HG02642 (cell line): ENCODE measurements around the gene AP1S1.
A peak's percentile ranks its signal among the peaks of the same experiment; 100 is the strongest.
"Not testable (repeated sequence)": the region's sequence is repeated elsewhere in the genome, so short reads cannot be mapped to it uniquely, and the experiment has no call there.

Experiments used
- ATAC-seq: cut with Tn5 transposase; IDR thresholded peaks from one replicate; pipeline ENCODE4 v1.9.1; 2021; ENCODE audit warnings: mild to moderate bottlenecking; ENCODE audit not compliant: unreplicated experiment, poor library complexity

Gene AP1S1

GRCh38 chr7:101153969-101154692 lies at the start of gene AP1S1:
Gene AP1S1 (plus strand): TSS chr7:101154476. CDS start chr7:101154515, 39 bp downstream.
- peak; percentile 89 for ATAC-seq

- no peak for ATAC-seq
These were observed 49.5 kb upstream of the AP1S1 start for GRCh38 chr7:101104799-101105198.

- not testable (repeated sequence) for ATAC-seq
These were observed 49.0 kb upstream of the AP1S1 start for GRCh38 chr7:101105248-101105647.

- no peak for ATAC-seq
These were observed 47.9 kb upstream of the AP1S1 start for GRCh38 chr7:101106386-101106785.

GRCh38 chr7:101108330-101108857 lies 45.9 kb upstream of the AP1S1 start:
- ATAC-seq: no peak

- ATAC-seq: no peak
These were observed 45.3 kb upstream of the AP1S1 start for GRCh38 chr7:101108961-101109360.

- ATAC-seq: no peak
These were observed 44.9 kb upstream of the AP1S1 start for GRCh38 chr7:101109368-101109767.

- ATAC-seq: no peak
These were observed 43.0 kb upstream of the AP1S1 start for GRCh38 chr7:101111261-101111660.

- ATAC-seq: no peak
These were observed 42.0 kb upstream of the AP1S1 start for GRCh38 chr7:101112233-101112632.

GRCh38 chr7:101113140-101113539 lies 41.1 kb upstream of the AP1S1 start:
- not testable (repeated sequence) for ATAC-seq

GRCh38 chr7:101113836-101114235 lies 40.4 kb upstream of the AP1S1 start:
- no peak for ATAC-seq

- ATAC-seq: no peak
These were observed 39.8 kb upstream of the AP1S1 start for GRCh38 chr7:101114492-101114891.

- ATAC-seq: no peak
These were observed 39.1 kb upstream of the AP1S1 start for GRCh38 chr7:101115215-101115614.

- ATAC-seq: no peak
These were observed 37.4 kb upstream of the AP1S1 start for GRCh38 chr7:101116898-101117297.

GRCh38 chr7:101118856-101119255 lies 35.4 kb upstream of the AP1S1 start:
- ATAC-seq: no peak

GRCh38 chr7:101119876-101120275 lies 34.4 kb upstream of the AP1S1 start:
- ATAC-seq: no peak

- ATAC-seq: no peak
These were observed 34.0 kb upstream of the AP1S1 start for GRCh38 chr7:101120315-101120714.

- ATAC-seq: not testable (repeated sequence)
These were observed 32.7 kb upstream of the AP1S1 start for GRCh38 chr7:101121631-101121990.

GRCh38 chr7:101121991-101122932 lies 32.0 kb upstream of the AP1S1 start:
- no peak for ATAC-seq

- no peak for ATAC-seq
These were observed 31.2 kb upstream of the AP1S1 start for GRCh38 chr7:101122933-101123702.
